Stimulated activated CD4-positive, alpha-beta T cell treated with anti-CD3 and anti-CD28 coated beads, Interleukin-4, amount 100 ng/mL, for 4 hours (primary cell): ENCODE results near the gene FOXL2.
A peak's percentile ranks its signal among the peaks of the same experiment; 100 is the strongest.
"Not testable (repeated sequence)": the region's sequence is repeated elsewhere in the genome, so short reads cannot be mapped to it uniquely, and the experiment has no call there.

Experiments used
- DNase-seq, 2 experiments: peaks; one replicate each; pipeline ENCODE4 v3.0.0-alpha.2; 2020

FOXL2 gene

GRCh38 chr3:138923531-138923994 lies 23.4 kb downstream of the FOXL2 start:
- DNase-seq: peak; percentile 70 to 77

- not testable (repeated sequence) for DNase-seq
These were observed 24.5 kb downstream of the FOXL2 start for GRCh38 chr3:138922400-138922799.

GRCh38 chr3:138921316-138922292 lies 25.3 kb downstream of the FOXL2 start:
- DNase-seq: no peak

- DNase-seq: no peak
These were observed 27.6 kb downstream of the FOXL2 start for GRCh38 chr3:138919325-138919724.

- DNase-seq: no peak
These were observed 30.1 kb downstream of the FOXL2 start for GRCh38 chr3:138916824-138917223.

- DNase-seq: peak; percentile 72 to 83
These were observed 31.1 kb downstream of the FOXL2 start for GRCh38 chr3:138915503-138916498.

GRCh38 chr3:138914870-138915502 lies 32.0 kb downstream of the FOXL2 start:
- DNase-seq: no peak

GRCh38 chr3:138913766-138914165 lies 33.2 kb downstream of the FOXL2 start:
- DNase-seq: no peak

GRCh38 chr3:138912237-138912636 lies 34.7 kb downstream of the FOXL2 start:
- no peak for DNase-seq

- no peak for DNase-seq
These were observed 35.3 kb downstream of the FOXL2 start for GRCh38 chr3:138911621-138912020.

- DNase-seq: no peak
These were observed 37.0 kb downstream of the FOXL2 start for GRCh38 chr3:138909904-138910303.

- DNase-seq: no peak
These were observed 38.1 kb downstream of the FOXL2 start for GRCh38 chr3:138908846-138909245.

- DNase-seq: no peak
These were observed 39.4 kb downstream of the FOXL2 start for GRCh38 chr3:138907539-138907938.

- DNase-seq: no peak
These were observed 44.8 kb downstream of the FOXL2 start for GRCh38 chr3:138902171-138902570.

GRCh38 chr3:138901567-138901966 lies 45.4 kb downstream of the FOXL2 start:
- no peak for DNase-seq

GRCh38 chr3:138899351-138899991 lies 47.5 kb downstream of the FOXL2 start:
- DNase-seq: no peak

GRCh38 chr3:138898708-138899107 lies 48.2 kb downstream of the FOXL2 start:
- no peak for DNase-seq

- DNase-seq: no peak
These were observed 48.6 kb downstream of the FOXL2 start for GRCh38 chr3:138898301-138898700.
